Measurements from ENCODE around the gene IL3RA.
A peak's percentile ranks its signal among the peaks of the same experiment; 100 is the strongest.

Gene IL3RA

GRCh38 chrX:1391370-1391706 is 54.8 kb downstream of the IL3RA start:
- H3K4me3 ChIP-seq (ENCODE audit: low read depth, low read length): peak overlapping the region; percentile 77
- TF ChIP-seq, protein P1, sequence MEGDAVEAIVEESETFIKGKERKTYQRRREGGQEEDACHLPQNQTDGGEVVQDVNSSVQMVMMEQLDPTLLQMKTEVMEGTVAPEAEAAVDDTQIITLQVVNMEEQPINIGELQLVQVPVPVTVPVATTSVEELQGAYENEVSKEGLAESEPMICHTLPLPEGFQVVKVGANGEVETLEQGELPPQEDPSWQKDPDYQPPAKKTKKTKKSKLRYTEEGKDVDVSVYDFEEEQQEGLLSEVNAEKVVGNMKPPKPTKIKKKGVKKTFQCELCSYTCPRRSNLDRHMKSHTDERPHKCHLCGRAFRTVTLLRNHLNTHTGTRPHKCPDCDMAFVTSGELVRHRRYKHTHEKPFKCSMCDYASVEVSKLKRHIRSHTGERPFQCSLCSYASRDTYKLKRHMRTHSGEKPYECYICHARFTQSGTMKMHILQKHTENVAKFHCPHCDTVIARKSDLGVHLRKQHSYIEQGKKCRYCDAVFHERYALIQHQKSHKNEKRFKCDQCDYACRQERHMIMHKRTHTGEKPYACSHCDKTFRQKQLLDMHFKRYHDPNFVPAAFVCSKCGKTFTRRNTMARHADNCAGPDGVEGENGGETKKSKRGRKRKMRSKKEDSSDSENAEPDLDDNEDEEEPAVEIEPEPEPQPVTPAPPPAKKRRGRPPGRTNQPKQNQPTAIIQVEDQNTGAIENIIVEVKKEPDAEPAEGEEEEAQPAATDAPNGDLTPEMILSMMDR (IDR thresholded peaks at IDR 0.05; ENCODE audit: control insufficient read depth, extremely low read depth, insufficient read depth): no peak
- no peak for DNase-seq (ENCODE audit: low read depth)

DNA sequence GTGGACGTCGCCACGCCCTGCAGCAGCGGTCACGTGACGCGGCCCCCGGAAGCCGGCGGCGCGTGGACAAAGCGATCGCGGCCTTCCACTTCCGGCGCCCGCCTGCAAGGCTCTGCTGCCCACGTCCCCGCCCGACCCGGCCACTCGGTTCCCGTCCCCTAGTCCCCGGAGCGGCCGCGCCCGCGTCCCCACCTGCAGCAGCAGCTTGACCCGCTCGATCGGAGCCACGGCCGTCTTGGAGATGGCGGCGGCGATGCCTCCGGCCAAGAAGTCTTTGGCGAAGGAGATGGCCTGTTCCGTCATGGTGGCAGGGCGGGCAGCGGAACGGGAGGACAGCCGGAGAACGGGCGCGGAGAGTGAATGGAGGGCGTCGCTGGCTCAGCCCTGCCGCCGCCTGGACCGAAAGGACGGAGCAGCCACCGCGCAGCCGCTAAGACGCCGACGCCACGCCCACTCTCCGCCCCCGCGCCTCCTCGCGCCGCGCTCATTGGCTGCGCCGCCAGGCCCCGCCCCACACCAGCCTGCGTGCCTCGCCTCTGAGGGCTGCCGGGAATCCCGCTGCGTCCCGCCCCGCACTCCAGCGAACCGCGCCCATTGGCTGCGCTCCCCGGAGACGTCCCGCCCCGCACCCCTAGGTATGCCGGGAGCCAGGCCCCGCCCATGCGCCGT is 55.3 kb downstream of the IL3RA start, which contains the start of gene SLC25A6:
Gene SLC25A6, minus strand, starts transcription at position 407 of the 669 bp plus-strand sequence. Its CDS starts 104 bp downstream, at position 303.
- H3K4me3 ChIP-seq (ENCODE audit: low read depth, low read length): peak within 1 kb of the TSS; percentile 77
- peak; percentile 84 for DNase-seq (ENCODE audit: low read depth)
- TF ChIP-seq, protein P1 (IDR thresholded peaks at IDR 0.05; ENCODE audit: control insufficient read depth, extremely low read depth, insufficient read depth): no peak

- H3K4me3 ChIP-seq (ENCODE audit: low read depth, low read length): peak overlapping the region; percentile 77
- TF ChIP-seq, protein P1 (IDR thresholded peaks at IDR 0.05; ENCODE audit: control insufficient read depth, extremely low read depth, insufficient read depth): no peak
- no peak for DNase-seq (ENCODE audit: low read depth)
Measured at GRCh38 chrX:1392376-1393068, 55.9 kb downstream of the IL3RA start.

DNA sequence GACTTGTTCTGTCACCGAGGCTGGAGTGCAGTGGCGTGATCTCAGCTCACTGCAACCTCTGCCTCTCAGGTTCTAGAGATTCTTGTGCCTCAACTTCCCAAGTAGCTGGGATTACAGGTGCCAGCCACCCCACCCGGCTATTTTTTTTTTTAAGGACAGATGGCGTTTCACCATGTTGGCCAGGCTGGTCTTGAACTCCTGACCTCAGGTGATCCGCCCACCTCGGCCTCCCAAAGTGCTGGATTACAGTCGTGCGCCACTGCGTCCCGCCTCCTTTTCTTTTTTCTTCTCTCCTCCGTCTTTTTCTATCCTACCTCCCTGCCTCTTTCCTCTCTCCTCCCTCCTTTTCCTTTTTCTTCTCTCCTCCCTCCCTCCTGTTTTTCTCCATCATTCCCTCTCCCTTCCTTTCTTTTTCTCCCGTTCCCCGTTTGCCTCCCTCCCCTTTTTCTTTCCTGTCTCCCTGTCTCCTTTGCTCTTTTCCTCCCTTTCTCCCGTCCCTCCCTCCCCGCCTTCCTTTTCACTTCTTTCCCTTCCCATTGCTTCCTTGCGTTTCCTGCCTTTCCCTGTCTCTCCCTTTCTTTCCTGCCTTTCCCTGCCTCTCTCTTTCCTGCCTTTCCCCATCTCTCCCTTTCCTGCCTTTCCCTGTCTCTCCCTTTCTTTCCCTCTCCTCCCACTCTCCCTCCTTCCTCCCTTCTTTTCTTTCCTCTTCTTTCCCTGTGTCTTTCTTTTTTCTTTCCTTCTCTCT is 57.5 kb downstream of the IL3RA start:
- TF ChIP-seq, protein P1 (IDR thresholded peaks at IDR 0.05; ENCODE audit: control insufficient read depth, extremely low read depth, insufficient read depth): no peak
- no peak for DNase-seq (ENCODE audit: low read depth)
- peak overlapping the region; percentile 77 for H3K4me3 ChIP-seq (ENCODE audit: low read depth, low read length)

GRCh38 chrX:1394731-1395501 is 58.3 kb downstream of the IL3RA start:
- H3K4me3 ChIP-seq (ENCODE audit: low read depth, low read length): no peak overlapping the region
- TF ChIP-seq, protein P1 (IDR thresholded peaks at IDR 0.05; ENCODE audit: control insufficient read depth, extremely low read depth, insufficient read depth): no peak
- DNase-seq (ENCODE audit: low read depth): no peak

DNA sequence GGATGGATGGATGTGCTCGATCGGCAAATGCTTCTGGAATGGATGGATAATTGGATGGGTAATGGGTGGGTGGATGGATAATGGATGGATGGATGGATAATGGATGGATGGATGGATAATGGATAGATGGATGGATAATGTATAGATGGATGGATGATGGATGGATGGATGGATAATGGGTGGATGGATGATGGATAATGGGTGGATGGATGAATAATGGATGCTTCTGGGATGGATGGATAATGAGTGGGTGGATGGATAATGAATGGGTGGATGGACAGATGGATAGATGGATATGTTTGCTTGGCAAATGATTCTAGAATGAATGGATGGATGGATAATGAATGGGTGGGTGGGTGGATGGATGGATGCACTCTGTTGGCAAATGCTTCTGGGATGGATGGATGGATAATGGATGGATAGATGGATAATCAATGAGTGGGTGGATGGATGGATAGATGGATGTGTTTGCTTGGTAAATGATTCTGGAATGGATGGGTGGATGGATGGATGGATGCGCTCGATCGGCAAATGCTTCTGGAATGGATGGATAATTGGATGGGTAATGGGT is 59.1 kb downstream of the IL3RA start:
- no peak for DNase-seq (ENCODE audit: low read depth)
- TF ChIP-seq, protein P1 (IDR thresholded peaks at IDR 0.05; ENCODE audit: control insufficient read depth, extremely low read depth, insufficient read depth): no peak
- H3K4me3 ChIP-seq (ENCODE audit: low read depth, low read length): no peak overlapping the region

Data from LNCaP clone FGC (cell line).